D721Med (cell line): ENCODE measurements around the gene JARID2.

Source experiments
- DNase-seq: peaks from one replicate; pipeline ENCODE4 v3.0.0; 2011; ENCODE audit warnings: low spot score; ENCODE audit not compliant: insufficient read length
- FAIRE-seq: peaks from 2 replicates; lab custom pipeline; 2011; peaks lifted over from hg19 to GRCh38; lab: Jason Lieb, UNC
- CTCF ChIP-seq: IDR thresholded peaks from 2 replicates; pipeline ENCODE4 v1.5.1; 2012; ENCODE audit warnings: mild to moderate bottlenecking, control low read depth; ENCODE audit not compliant: insufficient read depth; ENCODE audit errors: missing control alignments

JARID2 gene

GRCh38 chr6:15338476-15338875 lies 92.6 kb downstream of the JARID2 start:
- no peak for FAIRE-seq

GRCh38 chr6:15339081-15339480 lies 93.2 kb downstream of the JARID2 start:
- FAIRE-seq (no peak), DNase-seq (no peak)
- TF ChIP-seq CTCF = no peak

More at GRCh38 chr6:15338476-15338875, 92.6 kb downstream of the JARID2 start:
- DNase-seq = no peak
- no peak for TF ChIP-seq CTCF

- no peak for TF ChIP-seq CTCF
- FAIRE-seq = no peak
- no peak for DNase-seq
Measured at GRCh38 chr6:15340105-15340601, 94.3 kb downstream of the JARID2 start.

GRCh38 chr6:15340775-15341174 lies 94.9 kb downstream of the JARID2 start:
- DNase-seq (no peak), FAIRE-seq (no peak)
- TF ChIP-seq CTCF = no peak

GRCh38 chr6:15341311-15342001 lies 95.6 kb downstream of the JARID2 start:
- no peak for DNase-seq
- TF ChIP-seq CTCF = no peak
- FAIRE-seq = no peak

- FAIRE-seq (no peak), DNase-seq (no peak)
- TF ChIP-seq CTCF = no peak
Measured at GRCh38 chr6:15342114-15342513, 96.2 kb downstream of the JARID2 start.

- FAIRE-seq (no peak), DNase-seq (no peak)
- TF ChIP-seq CTCF = no peak
Measured at GRCh38 chr6:15343490-15344191, 97.8 kb downstream of the JARID2 start.
